ENCODE measurements around the gene THOP1.

Gene THOP1

DNA sequence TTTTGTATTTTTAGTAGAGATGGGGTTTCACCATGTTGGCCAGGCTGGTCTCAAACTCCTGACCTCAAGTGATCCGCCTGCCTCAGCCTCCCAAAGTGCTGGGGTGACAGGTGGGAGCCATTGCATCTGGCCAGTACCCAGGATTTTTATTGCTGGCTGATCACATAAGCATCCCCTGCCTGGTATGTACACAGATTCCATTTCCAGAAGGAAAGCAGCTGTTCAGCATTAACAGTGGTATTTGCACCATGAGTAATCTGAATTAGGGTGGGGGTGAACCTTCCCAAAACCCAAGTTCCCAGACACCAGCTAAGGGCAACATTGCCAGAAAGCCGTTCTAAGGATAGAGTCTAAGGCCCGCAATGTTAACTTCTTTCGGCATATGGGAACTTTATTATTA lies 63.3 kb downstream of the THOP1 start:
- no peak overlapping the region for H3K4me3 ChIP-seq (ENCODE audit: low read depth in 1 of 2, low read length in 1 of 2)

DNA sequence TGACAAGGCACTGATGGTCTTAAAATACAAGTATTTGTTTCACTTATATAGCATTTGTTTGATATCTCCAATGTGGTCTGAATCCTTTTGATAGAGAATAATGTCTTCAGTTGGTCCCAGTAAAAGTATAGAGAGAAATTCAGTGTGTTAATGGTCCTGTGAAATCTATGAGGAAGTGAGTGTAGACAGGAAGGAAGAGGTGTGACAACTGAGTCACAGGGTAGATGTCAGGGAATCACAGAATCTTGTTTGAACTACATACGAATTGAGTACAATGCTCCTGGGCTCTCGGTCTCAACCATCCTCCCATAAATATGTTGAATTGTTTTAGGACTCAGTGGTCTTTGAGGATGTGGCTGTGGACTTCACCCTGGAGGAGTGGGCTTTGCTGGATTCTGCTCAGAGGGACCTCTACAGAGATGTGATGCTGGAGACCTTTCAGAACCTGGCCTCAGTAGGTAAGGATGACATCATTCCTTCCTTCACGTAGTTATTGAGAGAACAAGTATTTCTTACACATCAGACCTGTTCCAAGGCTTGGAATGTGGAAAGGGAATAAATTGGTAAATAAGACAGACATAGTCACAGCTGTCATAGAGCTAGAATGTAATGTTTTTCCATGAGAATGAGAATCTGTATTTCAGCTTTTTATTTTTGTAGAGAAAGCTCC lies 65.1 kb downstream of the THOP1 start:
- Histone ChIP-seq H3K4me3 (ENCODE audit: low read depth in 1 of 2, low read length in 1 of 2) (no peak overlapping the region), H3K4me1 (ENCODE audit: control insufficient read depth in 1 of 2, insufficient read depth in 1 of 2, low read depth in 1 of 2, low read length in 1 of 2) (no peaks in the 10 kb centered on the region), H3K9me3 (peaks cover 37% of the 10 kb centered on the region), H3K36me3 (peaks cover 11% of the 10 kb centered on the region), H3K27me3 (no peaks in the 10 kb centered on the region), H3K27ac (no peak overlapping the region)
- TF ChIP-seq, protein P1, sequence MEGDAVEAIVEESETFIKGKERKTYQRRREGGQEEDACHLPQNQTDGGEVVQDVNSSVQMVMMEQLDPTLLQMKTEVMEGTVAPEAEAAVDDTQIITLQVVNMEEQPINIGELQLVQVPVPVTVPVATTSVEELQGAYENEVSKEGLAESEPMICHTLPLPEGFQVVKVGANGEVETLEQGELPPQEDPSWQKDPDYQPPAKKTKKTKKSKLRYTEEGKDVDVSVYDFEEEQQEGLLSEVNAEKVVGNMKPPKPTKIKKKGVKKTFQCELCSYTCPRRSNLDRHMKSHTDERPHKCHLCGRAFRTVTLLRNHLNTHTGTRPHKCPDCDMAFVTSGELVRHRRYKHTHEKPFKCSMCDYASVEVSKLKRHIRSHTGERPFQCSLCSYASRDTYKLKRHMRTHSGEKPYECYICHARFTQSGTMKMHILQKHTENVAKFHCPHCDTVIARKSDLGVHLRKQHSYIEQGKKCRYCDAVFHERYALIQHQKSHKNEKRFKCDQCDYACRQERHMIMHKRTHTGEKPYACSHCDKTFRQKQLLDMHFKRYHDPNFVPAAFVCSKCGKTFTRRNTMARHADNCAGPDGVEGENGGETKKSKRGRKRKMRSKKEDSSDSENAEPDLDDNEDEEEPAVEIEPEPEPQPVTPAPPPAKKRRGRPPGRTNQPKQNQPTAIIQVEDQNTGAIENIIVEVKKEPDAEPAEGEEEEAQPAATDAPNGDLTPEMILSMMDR (IDR thresholded peaks at IDR 0.05): no peak

More for the DNA sequence above, 63.3 kb downstream of the THOP1 start:
- TF ChIP-seq, protein P1 (IDR thresholded peaks at IDR 0.05): no peak
- H3K36me3 ChIP-seq: peaks cover 11% of the 10 kb centered on the region
- H3K27me3 ChIP-seq: no peaks in the 10 kb centered on the region
- peaks cover 24% of the 10 kb centered on the region for H3K9me3 ChIP-seq
- no peak overlapping the region for H3K27ac ChIP-seq
- H3K4me1 ChIP-seq (ENCODE audit: control insufficient read depth in 1 of 2, insufficient read depth in 1 of 2, low read depth in 1 of 2, low read length in 1 of 2): no peaks in the 10 kb centered on the region

DNA sequence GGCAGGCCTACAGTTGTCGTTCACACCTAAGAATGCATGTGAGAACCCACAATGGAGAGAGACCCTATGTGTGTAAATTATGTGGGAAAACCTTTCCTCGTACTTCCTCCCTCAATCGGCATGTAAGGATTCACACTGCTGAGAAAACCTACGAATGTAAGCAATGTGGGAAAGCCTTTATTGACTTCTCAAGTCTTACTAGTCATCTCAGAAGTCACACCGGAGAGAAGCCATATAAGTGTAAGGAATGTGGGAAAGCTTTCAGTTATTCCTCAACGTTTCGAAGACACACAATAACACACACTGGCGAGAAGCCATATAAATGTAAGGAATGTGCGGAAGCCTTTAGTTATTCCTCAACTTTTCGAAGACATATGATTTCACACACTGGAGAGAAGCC lies 67.3 kb downstream of the THOP1 start:
- Histone ChIP-seq H3K4me3 (ENCODE audit: low read depth in 1 of 2, low read length in 1 of 2) (no peak overlapping the region), H3K9me3 (peaks cover 37% of the 10 kb centered on the region), H3K4me1 (ENCODE audit: control insufficient read depth in 1 of 2, insufficient read depth in 1 of 2, low read depth in 1 of 2, low read length in 1 of 2) (no peaks in the 10 kb centered on the region), H3K36me3 (peaks cover 11% of the 10 kb centered on the region), H3K27ac (no peak overlapping the region), H3K27me3 (no peaks in the 10 kb centered on the region)
- TF ChIP-seq, protein P1 (IDR thresholded peaks at IDR 0.05): no peak

DNA sequence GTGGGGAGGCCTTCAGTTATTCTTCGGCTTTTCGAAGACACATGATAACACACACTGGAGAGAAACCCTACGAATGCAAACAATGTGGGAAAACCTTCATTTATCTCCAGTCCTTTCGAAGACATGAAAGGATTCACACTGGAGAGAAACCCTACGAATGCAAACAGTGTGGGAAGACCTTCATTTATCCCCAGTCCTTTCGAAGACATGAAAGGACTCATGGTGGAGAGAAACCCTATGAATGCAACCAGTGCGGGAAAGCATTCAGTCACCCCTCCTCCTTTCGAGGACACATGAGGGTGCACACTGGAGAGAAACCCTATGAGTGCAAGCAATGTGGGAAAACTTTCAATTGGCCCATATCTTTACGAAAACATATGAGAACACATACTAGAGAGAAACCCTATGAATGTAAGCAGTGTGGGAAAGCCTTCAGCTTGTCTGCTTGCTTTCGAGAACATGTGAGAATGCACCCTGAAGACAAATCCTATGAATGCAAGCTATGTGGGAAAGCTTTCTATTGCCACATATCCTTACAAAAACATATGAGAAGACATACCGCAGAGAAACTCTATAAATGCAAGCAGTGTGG lies 67.8 kb downstream of the THOP1 start:
- TF ChIP-seq, protein P1 (IDR thresholded peaks at IDR 0.05): no peak
- peaks cover 11% of the 10 kb centered on the region for H3K36me3 ChIP-seq
- H3K27ac ChIP-seq: no peak overlapping the region
- peaks cover 37% of the 10 kb centered on the region for H3K9me3 ChIP-seq
- no peak overlapping the region for H3K4me3 ChIP-seq (ENCODE audit: low read depth in 1 of 2, low read length in 1 of 2)
- no peaks in the 10 kb centered on the region for H3K4me1 ChIP-seq (ENCODE audit: control insufficient read depth in 1 of 2, insufficient read depth in 1 of 2, low read depth in 1 of 2, low read length in 1 of 2)
- no peaks in the 10 kb centered on the region for H3K27me3 ChIP-seq

DNA sequence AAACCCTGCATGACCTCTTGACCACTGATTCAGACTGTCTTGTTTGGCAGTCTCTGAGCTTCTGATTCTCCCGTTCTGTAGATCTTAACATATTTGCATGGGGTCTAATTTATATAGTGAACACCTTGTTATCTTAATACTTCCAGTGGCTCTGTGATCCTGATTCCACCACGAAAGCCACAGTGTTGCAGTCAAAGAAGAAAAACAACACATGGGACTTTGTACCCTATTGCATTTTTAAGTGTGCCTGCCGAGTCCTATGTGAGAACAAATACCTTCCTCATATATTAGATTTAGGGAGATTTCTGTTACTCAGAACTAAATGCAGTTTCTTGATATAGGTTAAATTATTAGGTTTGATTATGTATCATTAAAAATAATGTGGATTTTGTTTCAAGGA lies 69.5 kb downstream of the THOP1 start:
- H3K4me3 ChIP-seq (ENCODE audit: low read depth in 1 of 2, low read length in 1 of 2): no peak overlapping the region
- TF ChIP-seq, protein P1 (IDR thresholded peaks at IDR 0.05): no peak
- no peaks in the 10 kb centered on the region for H3K27me3 ChIP-seq
- H3K27ac ChIP-seq: no peak overlapping the region
- peaks cover 35% of the 10 kb centered on the region for H3K9me3 ChIP-seq
- no peaks in the 10 kb centered on the region for H3K4me1 ChIP-seq (ENCODE audit: control insufficient read depth in 1 of 2, insufficient read depth in 1 of 2, low read depth in 1 of 2, low read length in 1 of 2)
- H3K36me3 ChIP-seq: peaks cover 11% of the 10 kb centered on the region
